Suprapubic skin (tissue), 4 donors: Measurements from ENCODE around the gene COLGALT1.

Experiments used
- POLR2A ChIP-seq, 2 donors: fragments of 450-650 bp; IDR thresholded peaks; one replicate each; pipeline ENCODE4 v1.6.1; 2017; ENCODE audit warnings: antibody characterized with exemption in 2 of 2, mild to moderate bottlenecking in 2 of 2, moderate library complexity in 2 of 2
- POLR2AphosphoS5 ChIP-seq, 3 donors: sonication (generic); formaldehyde crosslinking; IDR thresholded peaks; one replicate each; pipeline ENCODE4 v1.6.1; 2017; ENCODE audit warnings: antibody characterized with exemption in 3 of 3
- TF ChIP-seq, protein P1 (sequence below), 2 donors: fragments of 200-600 bp in 1 of 2; fragments of 450-650 bp in 1 of 2; sonication (generic) in 1 of 2; IDR thresholded peaks; one replicate each; pipeline ENCODE4 v1.5.1; 2016 to 2019; ENCODE audit warnings: antibody characterized with exemption in 2 of 2, mild to moderate bottlenecking in 1 of 2, moderate library complexity in 1 of 2

GRCh38 chr19:17610384-17610783 is 54.9 kb downstream of the COLGALT1 start:
- TF ChIP-seq POLR2A (IDR thresholded peaks at IDR 0.05) (no peak), POLR2AphosphoS5 (IDR thresholded peaks at IDR 0.05) (no peak)
- TF ChIP-seq, protein P1, sequence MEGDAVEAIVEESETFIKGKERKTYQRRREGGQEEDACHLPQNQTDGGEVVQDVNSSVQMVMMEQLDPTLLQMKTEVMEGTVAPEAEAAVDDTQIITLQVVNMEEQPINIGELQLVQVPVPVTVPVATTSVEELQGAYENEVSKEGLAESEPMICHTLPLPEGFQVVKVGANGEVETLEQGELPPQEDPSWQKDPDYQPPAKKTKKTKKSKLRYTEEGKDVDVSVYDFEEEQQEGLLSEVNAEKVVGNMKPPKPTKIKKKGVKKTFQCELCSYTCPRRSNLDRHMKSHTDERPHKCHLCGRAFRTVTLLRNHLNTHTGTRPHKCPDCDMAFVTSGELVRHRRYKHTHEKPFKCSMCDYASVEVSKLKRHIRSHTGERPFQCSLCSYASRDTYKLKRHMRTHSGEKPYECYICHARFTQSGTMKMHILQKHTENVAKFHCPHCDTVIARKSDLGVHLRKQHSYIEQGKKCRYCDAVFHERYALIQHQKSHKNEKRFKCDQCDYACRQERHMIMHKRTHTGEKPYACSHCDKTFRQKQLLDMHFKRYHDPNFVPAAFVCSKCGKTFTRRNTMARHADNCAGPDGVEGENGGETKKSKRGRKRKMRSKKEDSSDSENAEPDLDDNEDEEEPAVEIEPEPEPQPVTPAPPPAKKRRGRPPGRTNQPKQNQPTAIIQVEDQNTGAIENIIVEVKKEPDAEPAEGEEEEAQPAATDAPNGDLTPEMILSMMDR (IDR thresholded peaks at IDR 0.05), result no peak
